Endothelial cell of umbilical vein (primary cell): Measurements from ENCODE around the gene STAT5B. TPM values are rescaled to one million over a fixed set of nuclear protein-coding genes. Genes with fewer than 3 reads are reported as not detected.

ENCODE experiments used
- BruUV-seq: library from RNA; stranded (reverse); fragments of 400-500 nt; replicated peaks from 2 replicates; lab custom pipeline; 2021; lab: Mats Ljungman, UMichigan
- CTCF ChIA-PET: fragments of 300-600, 350-600 bp; sonication (Branson Sonifier 250); formaldehyde crosslinking; loops from one replicate; lab custom pipeline; 2021; ENCODE audit warnings: antibody characterized with exemption, inconsistent platforms; lab: Charles Lee
- POLR2A ChIA-PET: fragments of 300-600, 350-600 bp; sonication (Branson Sonifier 250); formaldehyde crosslinking; loops from one replicate; lab custom pipeline; 2021; ENCODE audit warnings: antibody characterized with exemption, inconsistent platforms; lab: Charles Lee
- DNase-seq: peaks from one replicate; pipeline ENCODE4 v3.0.0-alpha.2; 2011; ENCODE audit warnings: low read depth, low spot score
- FAIRE-seq: peaks from 2 replicates; lab custom pipeline; 2011; peaks lifted over from hg19 to GRCh38; lab: Jason Lieb, UNC
- H2AFZ ChIP-seq: 2 replicates; pipeline ENCODE4 v1.6.0; 2012; ENCODE audit warnings: low read depth, low read length, control low read depth, inconsistent platforms
- H3K27ac ChIP-seq: 2 replicates; pipeline ENCODE4 v1.5.1; 2011; ENCODE audit warnings: low read depth, mild to moderate bottlenecking, control low read depth, low read length, moderate library complexity; ENCODE audit not compliant: insufficient read depth
- H3K27me3 ChIP-seq, 2 experiments: 2 replicates each; pipeline versions ENCODE4 v1.6.0 to v1.6.1; 2011; ENCODE audit warnings: low read length in 2 of 2, mixed read lengths in 1 of 2; ENCODE audit not compliant: control insufficient read depth in 2 of 2, insufficient read depth in 2 of 2
- H3K36me3 ChIP-seq, 2 experiments: 2 replicates in 1 of 2; 3 replicates in 1 of 2; pipeline ENCODE4 v1.5.1; 2011; ENCODE audit warnings: low read length in 2 of 2, mild to moderate bottlenecking in 1 of 2, moderate library complexity in 1 of 2; ENCODE audit not compliant: control insufficient read depth in 2 of 2, insufficient read depth in 2 of 2; ENCODE audit errors: extremely low read depth in 1 of 2
- H3K4me1 ChIP-seq: 3 replicates; pipeline ENCODE4 v1.5.1; 2011; ENCODE audit warnings: mild to moderate bottlenecking, low read length; ENCODE audit not compliant: control insufficient read depth, insufficient read depth; ENCODE audit errors: extremely low read depth
- H3K4me2 ChIP-seq: 2 replicates; pipeline ENCODE4 v1.6.1; 2011; ENCODE audit warnings: low read length, control low read depth, mixed read lengths; ENCODE audit not compliant: insufficient read depth
- H3K4me3 ChIP-seq, 3 experiments: fragments of 200-600 bp in 1 of 3; sonication (generic), shearing (Covaris generic) in 1 of 3; replicated peaks in 1 of 3; 2 replicates each; pipeline ENCODE4 v1.5.1; 2011 to 2016; ENCODE audit warnings: control low read depth in 3 of 3, low read length in 3 of 3, mild to moderate bottlenecking in 2 of 3, inconsistent platforms in 1 of 3, low read depth in 1 of 3, moderate library complexity in 1 of 3; ENCODE audit not compliant: insufficient read depth in 1 of 3
- H3K79me2 ChIP-seq: 2 replicates; pipeline ENCODE4 v1.6.0; 2012; ENCODE audit warnings: low read length, inconsistent platforms; ENCODE audit not compliant: control insufficient read depth, insufficient read depth
- H3K9ac ChIP-seq: replicated peaks from 2 replicates; pipeline ENCODE3; 2011; ENCODE audit warnings: low read length, control low read depth; ENCODE audit not compliant: insufficient read depth; ENCODE audit errors: extremely low read depth
- H3K9me1 ChIP-seq: replicated peaks from 3 replicates; pipeline ENCODE4 v1.6.0; 2011; ENCODE audit warnings: mild to moderate bottlenecking, low read length; ENCODE audit not compliant: control insufficient read depth, insufficient read depth; ENCODE audit errors: extremely low read depth
- H3K9me3 ChIP-seq: replicated peaks from 2 replicates; pipeline ENCODE4 v1.5.1; 2012; ENCODE audit warnings: low read length, inconsistent platforms; ENCODE audit not compliant: control insufficient read depth, insufficient read depth
- H4K20me1 ChIP-seq: replicated peaks from 2 replicates; pipeline ENCODE3; 2011; ENCODE audit warnings: mild to moderate bottlenecking, low read length; ENCODE audit not compliant: control insufficient read depth, insufficient read depth; ENCODE audit errors: extremely low read depth
- EZH2 ChIP-seq: IDR thresholded peaks from 2 replicates; pipeline ENCODE4 v1.6.1; 2012; ENCODE audit warnings: borderline replicate concordance, low read depth, mild to moderate bottlenecking, moderate library complexity, low read length, inconsistent platforms; ENCODE audit not compliant: severe bottlenecking
- FOS ChIP-seq: IDR thresholded peaks from 2 replicates; pipeline ENCODE4 v1.6.1; 2011; ENCODE audit warnings: mild to moderate bottlenecking, low read length, moderate library complexity, borderline replicate concordance; ENCODE audit not compliant: insufficient read depth
- GATA2 ChIP-seq: IDR thresholded peaks from 2 replicates; pipeline ENCODE4 v1.7.0; 2011; ENCODE audit warnings: low read depth, mild to moderate bottlenecking, moderate library complexity, mixed read lengths, low read length; ENCODE audit not compliant: insufficient read length, insufficient read depth
- JUN ChIP-seq: IDR thresholded peaks from 2 replicates; pipeline ENCODE4 v1.6.1; 2011; ENCODE audit warnings: borderline replicate concordance, low read depth; ENCODE audit not compliant: insufficient read length, insufficient read depth
- MYC ChIP-seq: IDR thresholded peaks from one replicate; pipeline ENCODE4 v1.6.1; 2011; ENCODE audit warnings: mild to moderate bottlenecking, low read depth, low read length
- POLR2A ChIP-seq: IDR thresholded peaks from 2 replicates; pipeline ENCODE4 v1.6.1; 2012; ENCODE audit warnings: low read depth, mild to moderate bottlenecking, control low read depth, low read length
- POLR2AphosphoS5 ChIP-seq: IDR thresholded peaks from 2 replicates; pipeline ENCODE4 v1.6.1; 2012; ENCODE audit warnings: low read depth, mild to moderate bottlenecking, control low read depth, low read length, moderate library complexity; ENCODE audit not compliant: insufficient read depth
- dilution Hi-C: fragments of 300-500 bp; cut with MboI; formaldehyde crosslinking; loops from one replicate; pipeline ENCODE4 v1.15.0; 2019; ENCODE audit warnings: low sequenced_read_pairs; ENCODE audit not compliant: extremely low pct_ligation_motif_present
- intact Hi-C: fragments of 100-400 bp; cut with micrococcal nuclease; formaldehyde crosslinking; loops from one replicate; pipeline ENCODE4 v1.10.0; 2022
- polyA plus RNA-seq, 4 experiments: library from polyadenylated mRNA; depleted of rRNA in 3 of 4; stranded (reverse) in 3 of 4; unstranded in 1 of 4; fragments of >200 nt; gene quantifications; 2 replicates each; pipeline versions ENCODE4 v1.2.1 to v1.2.3, GENCODE V29; 2011 to 2012; ENCODE audit warnings: missing spikeins in 1 of 4
- total RNA-seq: library from RNA; stranded (reverse); gene quantifications from 2 replicates; pipeline ENCODE4 v1.2.3, GENCODE V29; 2021
- TF ChIP-seq, protein P1 (sequence below): IDR thresholded peaks from 2 replicates; pipeline ENCODE4 v1.6.1; 2011; ENCODE audit not compliant: insufficient read depth, insufficient read length
- TF ChIP-seq, protein P2 (sequence below), 2 donors: IDR thresholded peaks; 1 replicate in 1 of 2; 2 replicates in 1 of 2; pipeline ENCODE4 v1.5.1; 2011; ENCODE audit warnings: low read length in 2 of 2, mild to moderate bottlenecking in 2 of 2, moderate library complexity in 2 of 2, control low read depth in 1 of 2, inconsistent platforms in 1 of 2, low read depth in 1 of 2; ENCODE audit not compliant: insufficient read depth in 1 of 2; ENCODE audit errors: extremely low read depth in 1 of 2

Gene STAT5B
- total and polyA plus RNA-seq, 2 donors (not counting 3 experiments of a cell fraction or from before 2014, with no cell fraction given) = 43.3 to 53.7 TPM

DNA sequence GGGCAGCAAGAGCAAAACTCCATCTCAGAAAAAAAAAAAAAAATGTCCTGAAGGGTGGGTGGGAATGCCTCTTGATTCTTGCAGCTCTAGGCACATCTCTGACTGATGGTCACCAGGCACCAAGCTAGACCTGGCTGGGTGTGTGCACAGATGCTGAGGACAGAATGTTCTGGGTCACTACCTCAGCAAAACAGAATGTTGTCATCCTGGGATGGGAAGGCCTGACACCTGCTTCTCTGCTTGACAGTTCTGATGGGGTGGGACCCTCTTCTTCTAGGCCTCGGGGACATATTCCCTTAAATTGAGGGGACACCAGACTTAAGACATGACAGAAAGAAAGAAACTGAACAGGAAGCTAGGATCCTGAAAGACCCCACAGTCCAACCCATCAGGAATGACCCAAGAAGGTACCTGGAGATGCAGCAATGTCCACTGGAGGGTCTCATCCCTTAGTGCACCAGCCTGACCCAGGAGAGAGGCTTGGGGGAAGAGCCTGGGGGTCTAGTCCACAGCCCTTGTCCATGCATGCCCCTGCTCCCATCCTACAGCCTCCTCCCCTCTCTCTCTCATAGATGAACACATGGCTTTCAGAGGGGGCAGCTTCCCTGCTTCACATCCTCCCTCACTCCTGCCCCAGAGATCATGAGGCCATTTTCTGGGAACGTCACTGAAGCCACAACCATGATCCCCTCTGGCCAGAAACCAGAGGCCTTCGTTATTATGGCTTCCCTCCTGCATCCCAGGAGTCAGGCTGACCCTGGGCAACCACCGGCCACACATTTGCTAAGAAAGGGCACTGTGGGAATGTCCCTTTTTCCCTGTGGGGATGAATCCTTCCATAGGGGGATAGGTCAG, 3.8 kb upstream of the STAT5B start:
- intact Hi-C loops = loop anchor here (10.0 kb wide), 1 partner anchor 145 kb away; no protein-coding TSS in a partner anchor

More for the DNA sequence above, 3.8 kb upstream of the STAT5B start:
- Histone ChIP-seq H4K20me1 (no peaks in the 10 kb centered on the region), H3K27ac (no peak overlapping the region), H3K27me3 (no peaks in the 10 kb centered on the region), H3K4me2 (no peak overlapping the region), H3K4me1 (peaks cover 10% of the 10 kb centered on the region), H3K4me3 (no peak overlapping the region), H3K9me1 (no peaks in the 10 kb centered on the region), H3K79me2 (peaks cover 9% of the 10 kb centered on the region), H3K36me3 (no peaks in the 10 kb centered on the region), H3K9me3 (no peaks in the 10 kb centered on the region), H3K9ac (no peak overlapping the region), H2AFZ (no peak overlapping the region)
- dilution Hi-C loops = no loop called here
- no TSS peak for BruUV-seq
- FAIRE-seq = no peak
- ChIA-PET POLR2A (no interaction called here), CTCF (interaction anchor here (1.1 to 1.2 kb wide), 2 partner anchors 29 to 57 kb away, joined by 3 to 7 read pairs; no protein-coding TSS in a partner anchor)
- no peak for DNase-seq
- TF ChIP-seq MYC = no peak
- TF ChIP-seq POLR2A = no peak
- TF ChIP-seq FOS = no peak
- no peak for TF ChIP-seq EZH2
- TF ChIP-seq, protein P1, sequence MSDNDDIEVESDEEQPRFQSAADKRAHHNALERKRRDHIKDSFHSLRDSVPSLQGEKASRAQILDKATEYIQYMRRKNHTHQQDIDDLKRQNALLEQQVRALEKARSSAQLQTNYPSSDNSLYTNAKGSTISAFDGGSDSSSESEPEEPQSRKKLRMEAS = no peak
- TF ChIP-seq GATA2 = no peak
- TF ChIP-seq POLR2AphosphoS5 = no peak
- TF ChIP-seq, protein P2, sequence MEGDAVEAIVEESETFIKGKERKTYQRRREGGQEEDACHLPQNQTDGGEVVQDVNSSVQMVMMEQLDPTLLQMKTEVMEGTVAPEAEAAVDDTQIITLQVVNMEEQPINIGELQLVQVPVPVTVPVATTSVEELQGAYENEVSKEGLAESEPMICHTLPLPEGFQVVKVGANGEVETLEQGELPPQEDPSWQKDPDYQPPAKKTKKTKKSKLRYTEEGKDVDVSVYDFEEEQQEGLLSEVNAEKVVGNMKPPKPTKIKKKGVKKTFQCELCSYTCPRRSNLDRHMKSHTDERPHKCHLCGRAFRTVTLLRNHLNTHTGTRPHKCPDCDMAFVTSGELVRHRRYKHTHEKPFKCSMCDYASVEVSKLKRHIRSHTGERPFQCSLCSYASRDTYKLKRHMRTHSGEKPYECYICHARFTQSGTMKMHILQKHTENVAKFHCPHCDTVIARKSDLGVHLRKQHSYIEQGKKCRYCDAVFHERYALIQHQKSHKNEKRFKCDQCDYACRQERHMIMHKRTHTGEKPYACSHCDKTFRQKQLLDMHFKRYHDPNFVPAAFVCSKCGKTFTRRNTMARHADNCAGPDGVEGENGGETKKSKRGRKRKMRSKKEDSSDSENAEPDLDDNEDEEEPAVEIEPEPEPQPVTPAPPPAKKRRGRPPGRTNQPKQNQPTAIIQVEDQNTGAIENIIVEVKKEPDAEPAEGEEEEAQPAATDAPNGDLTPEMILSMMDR (IDR thresholded peaks at IDR 0.05; ENCODE audit: extremely low read depth in 1 of 2, insufficient read depth in 1 of 2, low read depth in 1 of 2, low read length in 2 of 2) = no peak
- no peak for TF ChIP-seq JUN
